ENCODE results near the gene AP4S1.

The AP4S1 gene

GRCh38 chr14:31137214-31137889, 111.9 kb downstream of the AP4S1 start:
- no peak for DNase-seq
- Histone ChIP-seq H3K9me3 (no peaks in the 10 kb centered on the region), H3K27me3 (no peaks in the 10 kb centered on the region), H3K4me3 (ENCODE audit: low read depth, low read length) (no peak overlapping the region), H3K4me1 (no peaks in the 10 kb centered on the region), H3K36me3 (peaks cover 62% of the 10 kb centered on the region)
- no peak for TF ChIP-seq CTCF (IDR thresholded peaks at IDR 0.05; ENCODE audit: low read depth, low read length)

GRCh38 chr14:31138301-31138700, 112.9 kb downstream of the AP4S1 start:
- peaks cover 65% of the 10 kb centered on the region for H3K36me3 ChIP-seq
- no peaks in the 10 kb centered on the region for H3K27me3 ChIP-seq
- no peaks in the 10 kb centered on the region for H3K9me3 ChIP-seq
- no peak for TF ChIP-seq CTCF (IDR thresholded peaks at IDR 0.05; ENCODE audit: low read depth, low read length)
- no peak overlapping the region for H3K4me3 ChIP-seq (ENCODE audit: low read depth, low read length)
- no peak for DNase-seq
- H3K4me1 ChIP-seq: no peaks in the 10 kb centered on the region

- no peak for DNase-seq
- Histone ChIP-seq H3K4me3 (ENCODE audit: low read depth, low read length) (no peak overlapping the region), H3K27me3 (no peaks in the 10 kb centered on the region), H3K9me3 (no peaks in the 10 kb centered on the region), H3K36me3 (peaks cover 72% of the 10 kb centered on the region), H3K4me1 (no peaks in the 10 kb centered on the region)
- no peak for TF ChIP-seq CTCF (IDR thresholded peaks at IDR 0.05; ENCODE audit: low read depth, low read length)
Observed at GRCh38 chr14:31139301-31139847, 113.9 kb downstream of the AP4S1 start.

- Histone ChIP-seq H3K4me1 (no peaks in the 10 kb centered on the region), H3K4me3 (ENCODE audit: low read depth, low read length) (no peak overlapping the region), H3K27me3 (no peaks in the 10 kb centered on the region), H3K36me3 (peaks cover 71% of the 10 kb centered on the region), H3K9me3 (no peaks in the 10 kb centered on the region)
- DNase-seq: no peak
- no peak for TF ChIP-seq CTCF (IDR thresholded peaks at IDR 0.05; ENCODE audit: low read depth, low read length)
Observed at GRCh38 chr14:31142455-31143087, 117.1 kb downstream of the AP4S1 start.
